T-helper 1 cell treated with Interleukin-12 subunit alpha and Interleukin-12 subunit beta and Interleukin-4 antibody, amounts not matched to agents 30 μg/mL and 1 μg/mL, for 36 hours (primary cell): ENCODE results near the gene IPCEF1.

Source experiments
- H3K27ac Mint-ChIP-seq: one replicate; pipeline ENCODE4 v1.8.0; 2021; ENCODE audit warnings: mild to moderate bottlenecking, mixed read lengths
- H3K27me3 Mint-ChIP-seq: one replicate; pipeline ENCODE4 v1.8.0; 2021; ENCODE audit warnings: low read depth, mixed read lengths
- H3K36me3 Mint-ChIP-seq: one replicate; pipeline ENCODE4 v1.8.0; 2021; ENCODE audit warnings: low read depth, mixed read lengths
- H3K4me1 Mint-ChIP-seq: one replicate; pipeline ENCODE4 v1.8.0; 2021; ENCODE audit warnings: low read depth, mixed read lengths
- H3K4me3 Mint-ChIP-seq: one replicate; pipeline ENCODE4 v1.8.0; 2021; ENCODE audit warnings: mild to moderate bottlenecking, moderate library complexity, mixed read lengths
- H3K9me3 Mint-ChIP-seq: one replicate; pipeline ENCODE4 v1.8.0; 2021; ENCODE audit warnings: mixed read lengths

Gene IPCEF1

DNA sequence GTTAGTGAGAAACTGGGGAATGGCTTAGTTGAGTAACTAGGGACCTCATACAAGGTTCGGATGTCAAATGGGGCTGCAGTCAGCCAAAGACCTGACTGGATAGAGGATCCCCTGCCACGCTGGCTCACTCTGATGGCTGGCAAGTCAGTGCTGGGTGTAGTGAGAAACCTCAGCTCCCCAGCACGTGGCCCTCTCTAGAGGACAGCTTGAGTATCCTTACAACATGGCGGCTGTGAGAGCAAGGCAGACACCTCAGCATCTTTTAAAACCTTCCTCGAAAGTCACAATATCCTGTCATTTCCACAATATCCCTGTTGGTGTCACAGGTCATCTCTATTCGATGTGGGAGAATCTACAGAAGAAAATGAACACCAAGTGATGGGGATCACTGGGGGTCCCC lies 26.7 kb upstream of the IPCEF1 start:
- Mint-ChIP-seq H3K27ac (no peak overlapping the region), H3K27me3 (peaks cover 4% of the 10 kb centered on the region), H3K36me3 (no peaks in the 10 kb centered on the region), H3K4me3 (no peak overlapping the region), H3K4me1 (no peaks in the 10 kb centered on the region), H3K9me3 (no peaks in the 10 kb centered on the region)

DNA sequence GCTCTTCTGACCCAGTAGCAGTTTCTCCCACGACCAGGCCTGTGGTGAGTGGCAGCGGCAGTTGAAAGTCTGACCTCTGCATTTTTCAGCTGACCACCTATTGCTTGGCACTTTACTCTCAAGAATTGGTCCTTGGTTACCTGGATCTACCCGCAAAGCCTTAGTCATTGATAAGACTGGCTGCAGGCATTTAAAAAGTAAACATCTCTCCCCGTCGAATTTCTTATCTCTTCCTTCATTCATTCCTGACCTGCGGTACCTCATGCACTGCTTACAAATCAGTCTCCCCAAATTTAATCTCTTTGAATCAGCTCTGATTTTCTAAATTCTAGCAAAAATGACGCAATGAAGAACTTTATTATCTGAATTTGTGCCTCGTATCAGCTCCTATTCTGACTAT lies 26.1 kb upstream of the IPCEF1 start:
- H3K9me3 Mint-ChIP-seq = no peaks in the 10 kb centered on the region
- H3K4me1 Mint-ChIP-seq = no peaks in the 10 kb centered on the region
- H3K27me3 Mint-ChIP-seq = no peaks in the 10 kb centered on the region
- H3K36me3 Mint-ChIP-seq = no peaks in the 10 kb centered on the region
- no peak overlapping the region for H3K27ac Mint-ChIP-seq
- no peak overlapping the region for H3K4me3 Mint-ChIP-seq

DNA sequence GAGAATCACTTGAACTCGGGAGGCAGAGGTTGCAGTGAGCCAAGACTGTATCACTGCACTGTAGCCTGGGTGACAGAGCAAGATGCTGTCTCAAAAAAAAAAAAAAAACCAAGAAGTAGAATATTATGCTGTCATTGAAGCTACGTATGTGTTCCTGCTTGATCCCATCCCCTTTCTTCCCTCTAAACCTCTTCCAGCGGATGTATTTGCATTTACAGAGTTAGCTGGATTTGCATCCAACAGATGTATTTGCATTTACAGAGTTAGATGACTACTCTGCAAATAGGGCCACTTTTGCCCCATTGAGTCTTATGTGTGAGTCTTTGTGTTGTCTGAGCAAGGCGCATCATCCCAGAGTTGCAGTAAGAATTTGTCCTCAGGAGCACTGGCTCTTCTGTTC lies 24.9 kb upstream of the IPCEF1 start:
- Mint-ChIP-seq H3K4me1 (no peaks in the 10 kb centered on the region), H3K27me3 (no peaks in the 10 kb centered on the region), H3K9me3 (no peaks in the 10 kb centered on the region), H3K4me3 (no peak overlapping the region), H3K27ac (no peak overlapping the region), H3K36me3 (no peaks in the 10 kb centered on the region)

GRCh38 chr6:154380741-154381140 lies 24.1 kb upstream of the IPCEF1 start:
- Mint-ChIP-seq H3K4me3 (no peak overlapping the region), H3K27me3 (no peaks in the 10 kb centered on the region), H3K27ac (no peak overlapping the region), H3K36me3 (no peaks in the 10 kb centered on the region), H3K4me1 (no peaks in the 10 kb centered on the region), H3K9me3 (no peaks in the 10 kb centered on the region)

DNA sequence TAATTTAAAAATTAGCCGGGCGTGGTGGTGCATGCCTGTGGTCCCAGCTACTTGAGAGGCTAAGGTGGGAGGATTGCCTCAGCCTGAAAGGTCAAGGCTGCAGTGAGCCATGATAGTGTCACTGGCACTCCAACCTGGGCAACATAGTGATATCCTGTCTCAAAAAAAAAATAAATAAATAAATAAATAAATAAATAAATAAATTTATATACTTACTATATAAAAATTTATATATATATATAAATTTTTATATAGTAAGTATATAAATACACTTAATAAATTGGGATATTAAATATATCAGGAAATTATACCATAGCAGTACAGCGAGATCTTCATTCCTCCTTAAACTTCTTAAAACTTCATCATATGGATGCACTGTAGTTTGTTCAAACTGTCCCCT lies 23.0 kb upstream of the IPCEF1 start:
- Mint-ChIP-seq H3K4me1 (no peaks in the 10 kb centered on the region), H3K4me3 (no peak overlapping the region), H3K9me3 (no peaks in the 10 kb centered on the region), H3K27ac (no peak overlapping the region), H3K36me3 (no peaks in the 10 kb centered on the region), H3K27me3 (no peaks in the 10 kb centered on the region)

DNA sequence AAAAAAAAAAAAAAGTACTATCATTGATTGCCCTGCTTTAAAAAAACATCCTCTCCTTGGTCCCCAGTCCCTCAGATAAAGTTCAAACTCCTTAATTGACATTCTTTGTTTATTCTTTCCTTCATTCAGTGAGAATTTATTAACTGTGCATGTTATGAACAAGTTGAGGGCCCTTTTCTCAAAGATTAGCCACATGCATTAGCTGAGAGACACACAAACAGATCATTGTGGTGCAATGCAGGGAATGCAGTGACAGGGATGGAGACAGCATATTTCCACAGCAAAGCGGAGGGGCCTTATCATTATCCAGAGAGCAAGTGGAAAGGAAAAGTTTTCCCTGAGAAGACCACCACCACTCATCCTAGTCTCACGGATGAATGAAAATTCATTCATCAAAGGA lies 21.9 kb upstream of the IPCEF1 start:
- Mint-ChIP-seq H3K27me3 (no peaks in the 10 kb centered on the region), H3K9me3 (no peaks in the 10 kb centered on the region), H3K4me1 (no peaks in the 10 kb centered on the region), H3K4me3 (no peak overlapping the region), H3K36me3 (no peaks in the 10 kb centered on the region), H3K27ac (no peak overlapping the region)

DNA sequence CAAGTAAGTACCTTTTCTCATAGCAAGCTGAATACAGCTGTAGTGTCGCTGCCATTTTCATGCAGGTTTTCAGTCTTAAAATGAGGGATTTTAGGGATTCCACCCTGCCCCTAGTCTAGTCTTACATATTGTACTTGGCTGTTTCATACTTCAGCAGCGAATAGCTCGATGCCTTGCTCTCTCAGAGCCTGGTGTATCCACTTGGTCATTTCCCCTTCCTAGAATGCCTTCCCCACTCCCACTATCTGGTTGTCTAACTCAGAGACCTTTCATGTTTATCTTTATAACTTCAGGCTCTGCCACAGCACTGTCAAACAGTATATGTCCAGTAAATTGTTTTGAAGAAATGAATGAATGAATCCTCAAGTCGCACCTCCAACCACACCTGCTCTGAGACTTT lies 21.1 kb upstream of the IPCEF1 start:
- no peaks in the 10 kb centered on the region for H3K36me3 Mint-ChIP-seq

DNA sequence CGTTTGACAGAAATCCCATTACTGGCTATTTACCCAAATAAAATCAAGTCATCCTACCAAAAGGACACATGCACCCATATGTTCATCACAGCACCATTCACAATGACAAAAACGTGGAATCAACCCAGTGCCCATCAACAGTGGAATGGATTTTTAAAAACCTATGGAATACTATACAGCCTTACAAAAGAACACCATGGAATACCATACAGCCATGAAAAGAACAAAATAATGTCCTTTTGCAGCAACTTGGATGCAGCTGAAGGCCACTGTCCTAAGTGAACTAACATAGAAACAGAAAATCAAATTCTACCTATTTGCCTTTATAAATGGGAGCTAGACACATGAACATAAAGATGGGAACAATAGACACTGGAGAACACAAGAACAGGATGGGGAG lies 17.4 kb upstream of the IPCEF1 start:
- Mint-ChIP-seq H3K4me1 (no peaks in the 10 kb centered on the region), H3K4me3 (no peak overlapping the region), H3K27ac (no peak overlapping the region), H3K36me3 (no peaks in the 10 kb centered on the region), H3K27me3 (no peaks in the 10 kb centered on the region), H3K9me3 (no peaks in the 10 kb centered on the region)

More for the DNA sequence above, 21.1 kb upstream of the IPCEF1 start:
- no peak overlapping the region for H3K27ac Mint-ChIP-seq
- H3K4me1 Mint-ChIP-seq = no peaks in the 10 kb centered on the region
- no peaks in the 10 kb centered on the region for H3K9me3 Mint-ChIP-seq
- no peak overlapping the region for H3K4me3 Mint-ChIP-seq
- H3K27me3 Mint-ChIP-seq = no peaks in the 10 kb centered on the region

GRCh38 chr6:154371281-154371680 lies 14.7 kb upstream of the IPCEF1 start:
- H3K27ac Mint-ChIP-seq = no peak overlapping the region
- H3K4me1 Mint-ChIP-seq = no peaks in the 10 kb centered on the region
- no peaks in the 10 kb centered on the region for H3K9me3 Mint-ChIP-seq
- H3K36me3 Mint-ChIP-seq = no peaks in the 10 kb centered on the region
- peaks cover 2% of the 10 kb centered on the region for H3K27me3 Mint-ChIP-seq
- H3K4me3 Mint-ChIP-seq = no peak overlapping the region

DNA sequence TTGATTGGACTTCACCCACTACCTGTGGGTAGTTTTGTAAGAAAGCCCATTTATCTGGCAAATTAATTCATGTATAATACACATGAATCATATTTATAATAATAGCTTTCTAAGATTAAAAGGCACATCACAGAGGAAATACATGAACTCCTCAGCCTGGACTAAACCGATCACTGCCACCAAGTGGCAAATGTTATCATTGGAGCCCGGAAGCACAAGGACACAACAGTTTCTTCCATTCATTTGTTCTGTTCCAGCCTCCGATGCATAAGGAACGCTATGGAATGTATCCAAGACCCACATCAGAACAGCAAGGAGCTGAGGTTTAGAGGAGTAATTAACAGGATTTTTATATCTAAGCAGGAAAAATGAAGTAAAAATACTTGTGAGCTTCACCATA lies 13.9 kb upstream of the IPCEF1 start:
- H3K27me3 Mint-ChIP-seq = peaks cover 5% of the 10 kb centered on the region
- H3K4me3 Mint-ChIP-seq = no peak overlapping the region
- H3K36me3 Mint-ChIP-seq = no peaks in the 10 kb centered on the region
- H3K27ac Mint-ChIP-seq = no peak overlapping the region
- no peaks in the 10 kb centered on the region for H3K4me1 Mint-ChIP-seq
- H3K9me3 Mint-ChIP-seq = no peaks in the 10 kb centered on the region

- Mint-ChIP-seq H3K4me1 (no peaks in the 10 kb centered on the region), H3K4me3 (no peak overlapping the region), H3K27me3 (peaks cover 6% of the 10 kb centered on the region), H3K27ac (no peak overlapping the region), H3K9me3 (no peaks in the 10 kb centered on the region), H3K36me3 (no peaks in the 10 kb centered on the region)
These were observed 11.5 kb upstream of the IPCEF1 start for GRCh38 chr6:154367839-154368695.

- Mint-ChIP-seq H3K4me1 (no peaks in the 10 kb centered on the region), H3K4me3 (no peak overlapping the region), H3K27ac (no peak overlapping the region), H3K36me3 (no peaks in the 10 kb centered on the region), H3K27me3 (peaks cover 6% of the 10 kb centered on the region), H3K9me3 (no peaks in the 10 kb centered on the region)
These were observed 10.7 kb upstream of the IPCEF1 start for GRCh38 chr6:154367336-154367735.

GRCh38 chr6:154363821-154364220 lies 7.2 kb upstream of the IPCEF1 start:
- Mint-ChIP-seq H3K4me3 (no peak overlapping the region), H3K9me3 (no peaks in the 10 kb centered on the region), H3K27ac (no peak overlapping the region), H3K36me3 (no peaks in the 10 kb centered on the region), H3K4me1 (no peaks in the 10 kb centered on the region), H3K27me3 (peaks cover 19% of the 10 kb centered on the region)

- Mint-ChIP-seq H3K36me3 (no peaks in the 10 kb centered on the region), H3K9me3 (no peaks in the 10 kb centered on the region), H3K4me3 (no peak overlapping the region), H3K27me3 (peaks cover 26% of the 10 kb centered on the region), H3K4me1 (no peaks in the 10 kb centered on the region), H3K27ac (no peak overlapping the region)
These were observed 4.9 kb upstream of the IPCEF1 start for GRCh38 chr6:154361476-154361875.

GRCh38 chr6:154360476-154360875 lies 3.9 kb upstream of the IPCEF1 start:
- H3K4me3 Mint-ChIP-seq = no peak overlapping the region
- H3K27ac Mint-ChIP-seq = no peak overlapping the region
- no peaks in the 10 kb centered on the region for H3K4me1 Mint-ChIP-seq
- peaks cover 26% of the 10 kb centered on the region for H3K27me3 Mint-ChIP-seq
- no peaks in the 10 kb centered on the region for H3K9me3 Mint-ChIP-seq
- no peaks in the 10 kb centered on the region for H3K36me3 Mint-ChIP-seq

- Mint-ChIP-seq H3K9me3 (no peaks in the 10 kb centered on the region), H3K4me1 (peaks cover 1% of the 10 kb centered on the region), H3K4me3 (no peak overlapping the region), H3K27me3 (peaks cover 30% of the 10 kb centered on the region), H3K36me3 (no peaks in the 10 kb centered on the region), H3K27ac (no peak overlapping the region)
These were observed 3.1 kb upstream of the IPCEF1 start for GRCh38 chr6:154359679-154360078.
